HCT116 (cell line): ENCODE results near the gene NRP1. TPM values are rescaled to one million over a fixed set of nuclear protein-coding genes. Genes with fewer than 3 reads are reported as not detected.

Experiments used
- ATAC-seq: fragments of 200-7000 bp; cut with Tn5 transposase; 2 replicates; pipeline ENCODE4 v1.9.1; 2020; ENCODE audit warnings: mild to moderate bottlenecking, moderate library complexity
- BruUV-seq: library from RNA; stranded (reverse); fragments of 400-500 nt; replicated peaks from 2 replicates; lab custom pipeline; 2021; lab: Mats Ljungman, UMichigan
- CTCF ChIA-PET: fragments of 300-600 bp; sonication (Branson Sonifier 250); formaldehyde crosslinking; loops from one replicate; lab custom pipeline; 2021; ENCODE audit warnings: antibody characterized with exemption; lab: Charles Lee
- POLR2A ChIA-PET: fragments of 300-600, 350-600 bp; sonication (Branson Sonifier 250); formaldehyde crosslinking; loops from one replicate; lab custom pipeline; 2021; ENCODE audit warnings: antibody characterized with exemption; lab: Charles Lee
- RAD21 ChIA-PET, 2 experiments: fragments of 300-600 bp; sonication (Branson Sonifier 250); formaldehyde crosslinking; loops; one replicate each; lab custom pipeline; 2023; ENCODE audit warnings: low total read pairs in 2 of 2; ENCODE audit not compliant: uncharacterized antibody in 2 of 2, unreplicated experiment in 2 of 2, low non-redundant PET in 1 of 2; lab: Charles Lee
- DNase-seq: peaks from one replicate; pipeline ENCODE4 v3.0.0-alpha.2; 2010; ENCODE audit warnings: low read depth, low spot score
- H2AFZ ChIP-seq: fragments of 200-600 bp; shearing (Covaris generic), sonication (generic); 2 replicates; pipeline ENCODE4 v1.6.1; 2017; ENCODE audit warnings: low read depth, mixed run types, mixed read lengths, antibody characterized with exemption, low read length; ENCODE audit not compliant: poor library complexity, severe bottlenecking
- H3K27ac ChIP-seq: 2 replicates; pipeline ENCODE4 v1.5.1; 2012; ENCODE audit warnings: low read depth, low read length
- H3K27me3 ChIP-seq: fragments of 200-600 bp; sonication (generic); 2 replicates; pipeline ENCODE4 v1.6.1; 2016; ENCODE audit warnings: mixed run types, low read length, mixed read lengths; ENCODE audit not compliant: insufficient read depth
- H3K36me3 ChIP-seq, 2 experiments: fragments of 200-500 bp in 1 of 2; fragments of 200-600 bp in 1 of 2; sonication (Bioruptor generic) in 1 of 2; sonication (generic) in 1 of 2; 2 replicates each; pipeline versions ENCODE4 v1.5.1 to v1.6.1; 2014 to 2016; ENCODE audit warnings: low read length in 2 of 2, inconsistent platforms in 1 of 2, mixed read lengths in 1 of 2, mixed run types in 1 of 2; ENCODE audit not compliant: insufficient read depth in 2 of 2, control insufficient read depth in 1 of 2
- H3K4me1 ChIP-seq, 2 experiments: fragments of 200-600 bp in 1 of 2; sonication (generic) in 1 of 2; 2 replicates each; pipeline versions ENCODE4 v1.5.1 to v1.6.1; 2012 to 2017; ENCODE audit warnings: low read length in 2 of 2, inconsistent platforms in 1 of 2, mild to moderate bottlenecking in 1 of 2, mixed read lengths in 1 of 2, mixed run types in 1 of 2, moderate library complexity in 1 of 2; ENCODE audit not compliant: insufficient read depth in 2 of 2, control insufficient read depth in 1 of 2
- H3K4me2 ChIP-seq: fragments of 200-600 bp; sonication (generic); 2 replicates; pipeline ENCODE4 v1.6.1; 2017; ENCODE audit warnings: mixed run types, low read length, mixed read lengths
- H3K4me3 ChIP-seq, 2 experiments: fragments of 200-600 bp in 1 of 2; sonication (generic) in 1 of 2; replicated peaks in 1 of 2; 2 replicates each; pipeline ENCODE4 v1.5.1; 2011 to 2016; ENCODE audit warnings: low read length in 2 of 2, control low read depth in 1 of 2, low read depth in 1 of 2, mild to moderate bottlenecking in 1 of 2, mixed read lengths in 1 of 2, mixed run types in 1 of 2
- H3K79me2 ChIP-seq: fragments of 200-600 bp; sonication (generic); 2 replicates; pipeline ENCODE4 v1.6.1; 2017; ENCODE audit warnings: mild to moderate bottlenecking, mixed run types, low read length, moderate library complexity, mixed read lengths; ENCODE audit not compliant: insufficient read depth
- H3K9ac ChIP-seq: fragments of 200-600 bp; sonication (generic); 2 replicates; pipeline ENCODE4 v1.6.1; 2016; ENCODE audit warnings: low read length, mixed read lengths
- H3K9me2 ChIP-seq: fragments of 200-600 bp; sonication (generic), shearing (Covaris generic); 2 replicates; pipeline ENCODE4 v1.6.1; 2017; ENCODE audit warnings: mixed run types, mild to moderate bottlenecking, moderate library complexity; ENCODE audit not compliant: insufficient read depth
- H3K9me3 ChIP-seq, 2 experiments: fragments of 200-500 bp in 1 of 2; fragments of 200-600 bp in 1 of 2; sonication (Bioruptor generic) in 1 of 2; sonication (generic) in 1 of 2; 2 replicates each; pipeline ENCODE4 v1.6.1; 2014 to 2017; ENCODE audit warnings: low read length in 2 of 2, mixed read lengths in 2 of 2, inconsistent platforms in 1 of 2, low read depth in 1 of 2, mild to moderate bottlenecking in 1 of 2, mixed run types in 1 of 2, moderate library complexity in 1 of 2; ENCODE audit not compliant: control insufficient read depth in 1 of 2, insufficient read depth in 1 of 2
- H4K20me1 ChIP-seq: fragments of 200-600 bp; sonication (generic), shearing (Covaris generic); 2 replicates; pipeline ENCODE4 v1.6.1; 2017; ENCODE audit warnings: mixed run types, mild to moderate bottlenecking, moderate library complexity; ENCODE audit not compliant: insufficient read depth
- ATF3 ChIP-seq: IDR thresholded peaks from 2 replicates; pipeline ENCODE4 v1.6.1; 2012
- CEBPB ChIP-seq: IDR thresholded peaks from 2 replicates; pipeline ENCODE4 v1.6.1; 2012; ENCODE audit warnings: low read depth
- ELF1 ChIP-seq: IDR thresholded peaks from 2 replicates; pipeline ENCODE4 v1.6.1; 2012; ENCODE audit warnings: low read depth, borderline replicate concordance
- EZH2 ChIP-seq: fragments of 200-600 bp; sonication (generic); IDR thresholded peaks from 2 replicates; pipeline ENCODE4 v1.6.1; 2017; ENCODE audit warnings: antibody characterized with exemption, mixed run types
- POLR2A ChIP-seq: IDR thresholded peaks from 2 replicates; pipeline ENCODE4 v1.7.0; 2011; ENCODE audit warnings: borderline replicate concordance; ENCODE audit not compliant: insufficient read depth, insufficient read length; ENCODE audit errors: extremely low read depth
- REST ChIP-seq: IDR thresholded peaks from 2 replicates; pipeline ENCODE4 v1.6.1; 2012; ENCODE audit warnings: low read depth
- YY1 ChIP-seq: IDR thresholded peaks from 2 replicates; pipeline ENCODE4 v1.6.1; 2011; ENCODE audit warnings: low read length, low read depth, moderate library complexity, mild to moderate bottlenecking; ENCODE audit not compliant: insufficient replicate concordance; ENCODE audit errors: extremely low read depth
- intact Hi-C: fragments of 100-400 bp; cut with micrococcal nuclease; formaldehyde crosslinking; loops from 2 replicates; pipeline ENCODE4 v1.10.0; 2022
- total RNA-seq: library from RNA; stranded (reverse); gene quantifications from one replicate; pipeline ENCODE4 v1.2.1, GENCODE V29; 2021; ENCODE audit not compliant: unreplicated experiment

The NRP1 gene
- total RNA-seq, 1 experiment from 2014 or later = 3.8 TPM

GRCh38 chr10:33129996-33130386, 204.5 kb downstream of the NRP1 start (continued):
- no peak for TF ChIP-seq REST
- TF ChIP-seq POLR2A = no peak
- no peak for TF ChIP-seq ELF1
- TF ChIP-seq EZH2 = no peak
- no peak for TF ChIP-seq ATF3
- no peak for TF ChIP-seq CEBPB

GRCh38 chr10:33129141-33129995, 205.1 kb downstream of the NRP1 start:
- H3K27me3 ChIP-seq = no peaks in the 10 kb centered on the region
- no peaks in the 10 kb centered on the region for H3K9me3 ChIP-seq
- no peaks in the 10 kb centered on the region for H3K36me3 ChIP-seq
- no peaks in the 10 kb centered on the region for H4K20me1 ChIP-seq
- intact Hi-C loops = no loop called here
- H3K9me2 ChIP-seq = no peaks in the 10 kb centered on the region
- no peaks in the 10 kb centered on the region for H3K79me2 ChIP-seq
- H3K27ac ChIP-seq = no peak overlapping the region
- ChIA-PET RAD21 (no interaction called here), POLR2A (no interaction called here), CTCF (interaction anchor here (1.4 kb wide), 1 partner anchor 13 kb away, joined by 4 read pairs; no protein-coding TSS in a partner anchor)
- no peak for DNase-seq
- TF ChIP-seq YY1 = no peak
- TF ChIP-seq CEBPB = no peak
- TF ChIP-seq, all 23 proteins: peak for 0
- no TSS peak for BruUV-seq
- no peak for ATAC-seq
- Histone ChIP-seq H3K4me3 (no peak overlapping the region), H2AFZ (no peak overlapping the region), H3K4me1 (peaks cover 12 to 31% of the 10 kb centered on the region in 2 experiments), H3K4me2 (no peak overlapping the region), H3K9ac (no peak overlapping the region)
